Epithelial cell of proximal tubule (primary cell): ENCODE measurements around the gene CEND1. TPM values are rescaled to one million over a fixed set of nuclear protein-coding genes. Genes with fewer than 3 reads are reported as not detected.

Experiments
- DNase-seq: peaks from one replicate; pipeline ENCODE4 v3.0.0-alpha.2; 2011; ENCODE audit warnings: low read depth
- H3K4me3 ChIP-seq: 2 replicates; pipeline ENCODE4 v1.5.1; 2011; ENCODE audit warnings: low read depth, mild to moderate bottlenecking, low read length
- total RNA-seq: library from RNA; depleted of rRNA; stranded (reverse); fragments of >200 nt; gene quantifications from 2 replicates; pipeline ENCODE4 v1.2.3, GENCODE V29; 2015
- TF ChIP-seq, protein P1 (sequence below): conservative IDR thresholded peaks from 2 replicates; pipeline ENCODE4 v1.5.1; 2012; ENCODE audit warnings: low read depth, mild to moderate bottlenecking, low read length

Gene CEND1
- total RNA-seq, 1 donor from 2014 or later: not detected

- no peak for DNase-seq
- peak overlapping the region; percentile 72 for H3K4me3 ChIP-seq
- TF ChIP-seq, protein P1, sequence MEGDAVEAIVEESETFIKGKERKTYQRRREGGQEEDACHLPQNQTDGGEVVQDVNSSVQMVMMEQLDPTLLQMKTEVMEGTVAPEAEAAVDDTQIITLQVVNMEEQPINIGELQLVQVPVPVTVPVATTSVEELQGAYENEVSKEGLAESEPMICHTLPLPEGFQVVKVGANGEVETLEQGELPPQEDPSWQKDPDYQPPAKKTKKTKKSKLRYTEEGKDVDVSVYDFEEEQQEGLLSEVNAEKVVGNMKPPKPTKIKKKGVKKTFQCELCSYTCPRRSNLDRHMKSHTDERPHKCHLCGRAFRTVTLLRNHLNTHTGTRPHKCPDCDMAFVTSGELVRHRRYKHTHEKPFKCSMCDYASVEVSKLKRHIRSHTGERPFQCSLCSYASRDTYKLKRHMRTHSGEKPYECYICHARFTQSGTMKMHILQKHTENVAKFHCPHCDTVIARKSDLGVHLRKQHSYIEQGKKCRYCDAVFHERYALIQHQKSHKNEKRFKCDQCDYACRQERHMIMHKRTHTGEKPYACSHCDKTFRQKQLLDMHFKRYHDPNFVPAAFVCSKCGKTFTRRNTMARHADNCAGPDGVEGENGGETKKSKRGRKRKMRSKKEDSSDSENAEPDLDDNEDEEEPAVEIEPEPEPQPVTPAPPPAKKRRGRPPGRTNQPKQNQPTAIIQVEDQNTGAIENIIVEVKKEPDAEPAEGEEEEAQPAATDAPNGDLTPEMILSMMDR: no peak
These were observed 44.8 kb upstream of the CEND1 start for GRCh38 chr11:834371-835316.

DNA sequence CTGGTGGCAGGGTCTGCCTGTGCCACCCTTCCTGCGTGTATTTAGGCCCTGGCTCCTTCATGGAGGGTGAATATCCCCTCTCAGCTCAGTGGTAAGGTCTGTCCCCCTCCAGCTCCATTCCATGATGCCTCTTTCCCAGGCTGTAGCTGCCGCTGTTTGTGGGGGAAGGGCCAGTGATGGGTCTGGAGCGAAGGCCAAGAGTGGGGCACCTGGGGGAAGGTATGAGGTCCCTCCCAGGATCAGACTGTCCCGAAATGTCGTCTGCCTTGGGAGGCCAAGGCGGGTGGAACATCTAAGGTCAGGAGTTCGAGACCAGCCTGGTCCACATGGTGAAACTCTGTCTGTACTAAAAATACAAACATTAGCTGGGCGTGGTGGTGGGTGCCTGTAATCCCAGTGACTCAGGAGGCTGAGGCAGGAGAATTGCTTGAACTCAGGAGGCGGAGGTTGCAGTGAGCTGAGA lies 44.0 kb upstream of the CEND1 start:
- no peak for DNase-seq
- peak overlapping the region; percentile 72 for H3K4me3 ChIP-seq
- TF ChIP-seq, protein P1: no peak

GRCh38 chr11:833114-833791 lies 43.4 kb upstream of the CEND1 start:
- TF ChIP-seq, protein P1: no peak
- DNase-seq: no peak
- H3K4me3 ChIP-seq: peak overlapping the region; percentile 72

DNA sequence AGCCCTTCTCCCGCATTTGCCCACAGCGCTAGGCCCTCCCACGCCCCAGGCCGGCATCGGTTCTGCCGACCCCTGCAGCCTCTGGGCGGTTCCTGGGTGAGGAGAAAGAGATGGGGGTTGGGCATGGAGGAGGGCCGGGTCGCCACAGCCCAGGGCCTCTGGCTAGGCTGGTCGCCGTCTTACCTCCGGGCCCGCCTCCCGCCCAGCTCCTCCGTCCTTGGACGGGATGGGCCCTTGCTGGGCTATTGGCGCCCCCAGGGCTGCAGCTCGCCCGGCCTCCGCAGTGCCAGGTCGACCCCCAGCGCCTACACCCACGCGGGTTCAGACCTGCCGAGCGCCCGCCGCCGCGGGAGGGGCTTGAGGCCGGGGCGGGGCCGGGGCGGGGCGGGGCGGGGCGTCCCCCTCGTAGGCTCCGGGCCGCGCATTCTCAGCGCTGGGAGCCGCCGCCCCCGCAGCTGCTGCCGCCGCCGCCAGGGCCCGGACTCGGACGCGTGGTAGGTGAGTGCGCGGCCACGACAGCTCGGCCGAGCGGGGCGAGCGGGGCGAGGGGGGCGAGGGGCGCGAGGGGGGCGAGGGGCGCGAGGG lies 42.7 kb upstream of the CEND1 start, which contains the start of gene CD151:
TSS of gene CD151 (plus strand) at position 424 of the 585 bp plus-strand sequence. CDS start 3,118 bp downstream, outside the sequence.
- TF ChIP-seq, protein P1: no peak
- DNase-seq: no peak
- peak within 1 kb of the TSS; percentile 72 for H3K4me3 ChIP-seq

- TF ChIP-seq, protein P1: no peak
- H3K4me3 ChIP-seq: peak overlapping the region; percentile 59
- DNase-seq: no peak
These were observed 42.2 kb upstream of the CEND1 start for GRCh38 chr11:831961-832528.

DNA sequence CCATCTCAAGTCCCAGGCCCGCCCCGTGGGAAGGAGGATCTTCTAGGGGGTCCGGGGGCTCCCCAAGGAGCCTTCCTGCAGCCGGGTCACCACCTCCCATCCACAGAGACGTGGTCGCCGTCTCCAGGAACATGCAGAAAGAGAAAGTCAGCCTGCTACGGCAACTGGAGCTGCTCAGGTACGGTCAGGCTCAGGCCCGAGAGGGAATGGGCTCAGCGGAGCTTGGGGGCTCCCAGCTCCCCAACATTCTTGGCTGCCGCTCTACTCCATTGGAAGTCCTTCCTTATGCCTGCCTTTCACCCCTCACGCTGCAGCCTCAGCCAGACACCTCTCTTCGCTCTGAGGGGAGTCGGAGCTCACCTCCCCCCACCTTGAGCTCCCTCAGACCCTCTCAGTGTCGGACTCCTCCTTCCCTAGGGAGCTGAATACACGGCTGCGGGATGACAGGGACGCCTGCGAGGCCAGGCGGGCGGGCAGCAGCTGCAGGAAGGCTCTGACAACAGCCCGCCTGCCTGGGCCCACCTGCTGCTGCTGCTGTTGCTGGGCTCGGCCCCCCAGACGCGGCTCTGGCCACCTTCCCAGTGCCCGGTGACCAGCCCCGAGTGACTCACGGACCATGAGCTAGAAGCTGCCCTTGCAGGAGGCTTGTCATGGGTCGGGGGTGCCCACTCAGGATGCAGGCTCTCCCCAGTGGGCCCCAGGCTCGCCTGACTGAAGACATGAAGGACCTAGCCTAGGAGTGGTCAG lies 41.4 kb upstream of the CEND1 start:
- no peak for DNase-seq
- TF ChIP-seq, protein P1: no peak
- H3K4me3 ChIP-seq: peak overlapping the region; percentile 59
